ENCODE data around the gene RNASE13. TPM values are rescaled to one million over a fixed set of nuclear protein-coding genes. Genes with fewer than 3 reads are reported as not detected.

Gene RNASE13
- total RNA-seq, 1 experiment from 2014 or later: not detected

- DNase-seq (ENCODE audit: low read depth, low spot score) (no peak), ATAC-seq (no peak)
- Histone ChIP-seq H3K36me3 (ENCODE audit: control insufficient read depth, insufficient read depth, low read length) (peaks cover 1% of the 10 kb centered on the region), H3K27me3 (ENCODE audit: control insufficient read depth, insufficient read depth, low read length) (no peaks in the 10 kb centered on the region), H3K27ac (ENCODE audit: low read length) (no peak overlapping the region), H3K4me3 (ENCODE audit: low read depth in 2 of 2, low read length in 2 of 2) (no peak overlapping the region), H3K9me3 (ENCODE audit: control insufficient read depth, insufficient read depth, low read depth, low read length) (no peaks in the 10 kb centered on the region), H3K4me1 (ENCODE audit: control insufficient read depth, insufficient read depth, low read length) (no peaks in the 10 kb centered on the region)
- POLR2A ChIA-PET: no interaction called here
- TF ChIP-seq CTCF (IDR thresholded peaks at IDR 0.05) (no peak), SIN3A (IDR thresholded peaks at IDR 0.05; ENCODE audit: borderline replicate concordance, insufficient read depth, low read depth, low read length) (no peak), TCF7L2 (IDR thresholded peaks at IDR 0.05; ENCODE audit: low read depth, low read length) (no peak), POLR2AphosphoS5 (IDR thresholded peaks at IDR 0.05; ENCODE audit: low read depth, low read length) (no peak), REST (IDR thresholded peaks at IDR 0.05; ENCODE audit: insufficient read depth in 1 of 2, low read depth in 2 of 2, low read length in 1 of 2) (no peak)
- CTCF ChIA-PET: no interaction called here
- in situ Hi-C loops (cut with HindIII; ENCODE audit: low pct_unique_long_range_greater_than_20kb, low sequenced_read_pairs) (no loop called here), intact Hi-C loops (cut with micrococcal nuclease; ENCODE audit: unreplicated experiment) (no loop called here)
- no TSS peak for BruUV-seq (replicated peaks)
These were observed 36.5 kb downstream of the RNASE13 start for GRCh38 chr14:20998139-20998538.

GRCh38 chr14:20997564-20997963, 37.0 kb downstream of the RNASE13 start:
- in situ Hi-C loops (cut with HindIII; ENCODE audit: low pct_unique_long_range_greater_than_20kb, low sequenced_read_pairs): no loop called here
- ATAC-seq: no peak
- BruUV-seq (replicated peaks): no TSS peak
- H3K4me3 ChIP-seq (ENCODE audit: low read depth in 2 of 2, low read length in 2 of 2): no peak overlapping the region
- no peaks in the 10 kb centered on the region for H3K4me1 ChIP-seq (ENCODE audit: control insufficient read depth, insufficient read depth, low read length)
- no peaks in the 10 kb centered on the region for H3K27me3 ChIP-seq (ENCODE audit: control insufficient read depth, insufficient read depth, low read length)
- no peak overlapping the region for H3K27ac ChIP-seq (ENCODE audit: low read length)
- TF ChIP-seq POLR2AphosphoS5 (IDR thresholded peaks at IDR 0.05; ENCODE audit: low read depth, low read length) (no peak), REST (IDR thresholded peaks at IDR 0.05; ENCODE audit: insufficient read depth in 1 of 2, low read depth in 2 of 2, low read length in 1 of 2) (no peak), CTCF (IDR thresholded peaks at IDR 0.05) (no peak), SIN3A (IDR thresholded peaks at IDR 0.05; ENCODE audit: borderline replicate concordance, insufficient read depth, low read depth, low read length) (no peak), TCF7L2 (IDR thresholded peaks at IDR 0.05; ENCODE audit: low read depth, low read length) (no peak)
- peaks cover 6% of the 10 kb centered on the region for H3K36me3 ChIP-seq (ENCODE audit: control insufficient read depth, insufficient read depth, low read length)
- ChIA-PET CTCF (interaction anchor here (0.7 kb wide), 1 partner anchor 86 kb away, joined by 14 read pairs; no protein-coding TSS in a partner anchor), POLR2A (interaction anchor here (0.6 kb wide), 1 partner anchor 387 kb away, joined by 4 read pairs; no protein-coding TSS in a partner anchor)
- no peak for DNase-seq (ENCODE audit: low read depth, low spot score)
- intact Hi-C loops (cut with micrococcal nuclease; ENCODE audit: unreplicated experiment): no loop called here
- H3K9me3 ChIP-seq (ENCODE audit: control insufficient read depth, insufficient read depth, low read depth, low read length): no peaks in the 10 kb centered on the region

Data from Panc1 (cell line).